Vagina (tissue), 2 donors: ENCODE data around the gene OR11A1. TPM values are rescaled to one million over a fixed set of nuclear protein-coding genes. Genes with fewer than 3 reads are reported as not detected.

ENCODE experiments used
- DNase-seq, 2 donors: peaks; one replicate each; pipeline ENCODE4 v3.0.0-alpha.2; 2017; ENCODE audit errors: extremely low spot score in 2 of 2
- H3K27ac ChIP-seq: fragments of 200-600 bp; sonication (generic); one replicate; pipeline ENCODE4 v1.5.1; 2019
- H3K27me3 ChIP-seq: fragments of 200-600 bp; sonication (generic); one replicate; pipeline ENCODE4 v1.5.1; 2019
- H3K36me3 ChIP-seq, 2 donors: fragments of 200-600 bp; sonication (generic); one replicate each; pipeline ENCODE4 v1.5.1; 2017 to 2019
- H3K4me1 ChIP-seq: fragments of 200-600 bp; sonication (generic); one replicate; pipeline ENCODE4 v1.5.1; 2019
- H3K4me3 ChIP-seq, 2 donors: fragments of 200-600 bp; sonication (generic); 1 replicate in 1 of 2; 2 replicates in 1 of 2; pipeline ENCODE4 v1.5.1; 2016 to 2019
- H3K9me3 ChIP-seq: fragments of 200-600 bp; sonication (generic); one replicate; pipeline ENCODE4 v1.5.1; 2019
- CTCF ChIP-seq, 3 experiments: fragments of 450-650 bp in 2 of 3; fragments of 200-600 bp in 1 of 3; sonication (generic) in 1 of 3; IDR thresholded peaks; one replicate each; pipeline ENCODE4 v1.5.1; 2017 to 2019; ENCODE audit warnings: antibody characterized with exemption in 3 of 3, mild to moderate bottlenecking in 2 of 3, moderate library complexity in 2 of 3
- POLR2A ChIP-seq, 2 donors: fragments of 450-650 bp; IDR thresholded peaks; one replicate each; pipeline ENCODE4 v1.6.1; 2017; ENCODE audit warnings: antibody characterized with exemption in 2 of 2, mild to moderate bottlenecking in 2 of 2, moderate library complexity in 2 of 2
- POLR2AphosphoS5 ChIP-seq, 2 donors: sonication (generic); formaldehyde crosslinking; IDR thresholded peaks; one replicate each; pipeline ENCODE4 v1.9.0; 2017; ENCODE audit warnings: antibody characterized with exemption in 2 of 2, mild to moderate bottlenecking in 2 of 2, low read depth in 1 of 2; ENCODE audit not compliant: insufficient read depth in 1 of 2
- intact Hi-C: fragments of 100-400 bp; cut with DNase I; formaldehyde crosslinking; loops from one replicate; pipeline ENCODE4 v1.15.1; 2023
- total RNA-seq: library from RNA; depleted of rRNA; stranded (reverse); fragments of >200 nt; gene quantifications from one replicate; pipeline ENCODE4 v1.2.3, GENCODE V29; 2016

The OR11A1 gene
- total RNA-seq, 1 donor from 2014 or later: not detected

DNA sequence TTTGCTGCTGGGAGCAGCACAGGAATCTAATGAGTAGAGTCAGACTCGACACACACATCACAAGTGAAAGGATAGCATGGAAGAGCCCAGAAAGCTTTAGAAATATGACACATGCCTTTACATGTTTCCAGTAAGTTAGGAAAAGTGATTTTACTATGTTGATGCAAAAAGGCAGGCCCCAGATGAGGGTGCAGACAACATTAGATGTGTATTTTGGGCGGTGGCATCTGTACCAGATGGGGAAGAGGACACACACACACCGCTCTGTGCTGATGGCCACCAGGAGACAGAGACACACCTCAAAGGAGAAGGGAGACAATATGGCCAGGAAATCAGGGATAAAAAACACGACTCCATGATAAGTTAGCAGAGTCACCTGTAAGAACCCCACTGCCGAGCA lies 30.3 kb upstream of the OR11A1 start:
- DNase-seq: no peak

DNA sequence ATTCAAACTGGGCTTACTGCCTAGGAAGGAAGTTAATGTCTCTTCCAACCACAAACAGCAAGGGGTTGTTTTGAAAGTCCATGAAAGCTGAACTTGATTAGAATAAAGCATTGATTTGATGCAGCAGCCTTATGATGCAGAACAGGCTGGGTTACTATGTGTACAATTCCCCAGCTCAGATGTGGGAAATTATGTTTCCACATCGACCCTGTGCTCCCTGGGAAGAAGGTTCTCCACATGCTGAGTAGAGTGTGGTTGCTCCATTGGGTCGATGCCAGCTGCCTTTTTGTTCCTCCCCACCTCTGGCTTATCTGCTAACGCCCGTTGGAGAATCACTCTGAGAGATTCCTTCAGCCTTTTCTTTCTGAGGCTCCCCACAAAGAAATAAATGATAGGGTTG lies 29.7 kb upstream of the OR11A1 start:
- intact Hi-C loops: no loop called here
- H3K4me3 ChIP-seq: no peak overlapping the region

More for the DNA sequence above, 30.3 kb upstream of the OR11A1 start:
- H3K4me1 ChIP-seq: no peaks in the 10 kb centered on the region
- H3K27ac ChIP-seq: no peak overlapping the region
- no peaks in the 10 kb centered on the region for H3K27me3 ChIP-seq
- TF ChIP-seq CTCF (IDR thresholded peaks at IDR 0.05) (no peak), POLR2AphosphoS5 (IDR thresholded peaks at IDR 0.05; ENCODE audit: insufficient read depth in 1 of 2, low read depth in 1 of 2) (no peak), POLR2A (IDR thresholded peaks at IDR 0.05) (no peak)
- intact Hi-C loops: no loop called here
- H3K36me3 ChIP-seq: no peaks in the 10 kb centered on the region
- no peaks in the 10 kb centered on the region for H3K9me3 ChIP-seq
- no peak overlapping the region for H3K4me3 ChIP-seq

GRCh38 chr6:29483735-29484134 lies 26.9 kb upstream of the OR11A1 start:
- H3K36me3 ChIP-seq: no peaks in the 10 kb centered on the region
- H3K9me3 ChIP-seq: no peaks in the 10 kb centered on the region
- H3K4me3 ChIP-seq: no peak overlapping the region
- DNase-seq: no peak
- H3K4me1 ChIP-seq: no peaks in the 10 kb centered on the region
- intact Hi-C loops: no loop called here
- H3K27ac ChIP-seq: no peak overlapping the region
- no peak for TF ChIP-seq CTCF (IDR thresholded peaks at IDR 0.05)
- no peaks in the 10 kb centered on the region for H3K27me3 ChIP-seq

More for the DNA sequence above, 29.7 kb upstream of the OR11A1 start:
- TF ChIP-seq POLR2A (IDR thresholded peaks at IDR 0.05) (no peak), CTCF (IDR thresholded peaks at IDR 0.05) (no peak), POLR2AphosphoS5 (IDR thresholded peaks at IDR 0.05; ENCODE audit: insufficient read depth in 1 of 2, low read depth in 1 of 2) (no peak)
- Histone ChIP-seq H3K4me1 (no peaks in the 10 kb centered on the region), H3K9me3 (no peaks in the 10 kb centered on the region), H3K27ac (no peak overlapping the region), H3K27me3 (no peaks in the 10 kb centered on the region), H3K36me3 (no peaks in the 10 kb centered on the region)
- DNase-seq: no peak

- Histone ChIP-seq H3K9me3 (no peaks in the 10 kb centered on the region), H3K4me3 (no peak overlapping the region), H3K4me1 (no peaks in the 10 kb centered on the region), H3K27ac (no peak overlapping the region), H3K36me3 (no peaks in the 10 kb centered on the region), H3K27me3 (no peaks in the 10 kb centered on the region)
- no peak for TF ChIP-seq CTCF (IDR thresholded peaks at IDR 0.05)
- intact Hi-C loops: no loop called here
- DNase-seq: no peak
These were observed 26.3 kb upstream of the OR11A1 start for GRCh38 chr6:29483186-29483585.

- intact Hi-C loops: no loop called here
- H3K4me3 ChIP-seq: no peak overlapping the region
- H3K36me3 ChIP-seq: no peaks in the 10 kb centered on the region
- H3K27ac ChIP-seq: no peak overlapping the region
- TF ChIP-seq POLR2AphosphoS5 (IDR thresholded peaks at IDR 0.05; ENCODE audit: insufficient read depth in 1 of 2, low read depth in 1 of 2): no peak
- no peak for TF ChIP-seq POLR2A (IDR thresholded peaks at IDR 0.05)
- TF ChIP-seq CTCF (IDR thresholded peaks at IDR 0.05): no peak
- H3K27me3 ChIP-seq: no peaks in the 10 kb centered on the region
- H3K9me3 ChIP-seq: no peaks in the 10 kb centered on the region
- DNase-seq: no peak
- H3K4me1 ChIP-seq: no peaks in the 10 kb centered on the region
These were observed 22.7 kb upstream of the OR11A1 start for GRCh38 chr6:29479560-29479959.
